Activated T-helper 1 cell treated with anti-CD3 and anti-CD28 coated beads, Interleukin-12 subunit alpha, Interleukin-12 subunit beta, Interleukin-2, Interleukin-4 antibody, amounts not matched to agents 30 ng/mL and 10 ng/mL and 1 ng/mL, durations not matched to agents 14 hours and 24 hours and 36 hours (primary cell): ENCODE data around the gene EMID1. TPM values are rescaled to one million over a fixed set of nuclear protein-coding genes. Genes with fewer than 3 reads are reported as not detected.

Experiments used
- DNase-seq: peaks from one replicate; pipeline ENCODE4 v3.0.0; 2021; ENCODE audit warnings: low spot score
- H3K27ac Mint-ChIP-seq: one replicate; pipeline ENCODE4 v1.8.0; 2021; ENCODE audit warnings: mild to moderate bottlenecking, mixed read lengths
- H3K27me3 Mint-ChIP-seq: one replicate; pipeline ENCODE4 v1.8.0; 2022; ENCODE audit warnings: mild to moderate bottlenecking, moderate library complexity, mixed read lengths; ENCODE audit not compliant: insufficient read depth
- H3K36me3 Mint-ChIP-seq: one replicate; pipeline ENCODE4 v1.8.0; 2021; ENCODE audit warnings: low read depth, mixed read lengths
- H3K4me1 Mint-ChIP-seq: one replicate; pipeline ENCODE4 v1.8.0; 2021; ENCODE audit warnings: low read depth, mixed read lengths
- H3K4me3 Mint-ChIP-seq: one replicate; pipeline ENCODE4 v1.8.0; 2021; ENCODE audit warnings: mild to moderate bottlenecking, moderate library complexity, mixed read lengths
- H3K9me3 Mint-ChIP-seq: one replicate; pipeline ENCODE4 v1.8.0; 2021; ENCODE audit warnings: mixed read lengths
- intact Hi-C: fragments of 100-400 bp; cut with micrococcal nuclease; formaldehyde crosslinking; loops from one replicate; pipeline ENCODE4 v1.15.1; 2024
- total RNA-seq: library from RNA; stranded (reverse); gene quantifications from 2 replicates; pipeline ENCODE4 v1.2.3, GENCODE V29; 2022

Gene EMID1
- total RNA-seq = not detected in 2 replicates

DNA sequence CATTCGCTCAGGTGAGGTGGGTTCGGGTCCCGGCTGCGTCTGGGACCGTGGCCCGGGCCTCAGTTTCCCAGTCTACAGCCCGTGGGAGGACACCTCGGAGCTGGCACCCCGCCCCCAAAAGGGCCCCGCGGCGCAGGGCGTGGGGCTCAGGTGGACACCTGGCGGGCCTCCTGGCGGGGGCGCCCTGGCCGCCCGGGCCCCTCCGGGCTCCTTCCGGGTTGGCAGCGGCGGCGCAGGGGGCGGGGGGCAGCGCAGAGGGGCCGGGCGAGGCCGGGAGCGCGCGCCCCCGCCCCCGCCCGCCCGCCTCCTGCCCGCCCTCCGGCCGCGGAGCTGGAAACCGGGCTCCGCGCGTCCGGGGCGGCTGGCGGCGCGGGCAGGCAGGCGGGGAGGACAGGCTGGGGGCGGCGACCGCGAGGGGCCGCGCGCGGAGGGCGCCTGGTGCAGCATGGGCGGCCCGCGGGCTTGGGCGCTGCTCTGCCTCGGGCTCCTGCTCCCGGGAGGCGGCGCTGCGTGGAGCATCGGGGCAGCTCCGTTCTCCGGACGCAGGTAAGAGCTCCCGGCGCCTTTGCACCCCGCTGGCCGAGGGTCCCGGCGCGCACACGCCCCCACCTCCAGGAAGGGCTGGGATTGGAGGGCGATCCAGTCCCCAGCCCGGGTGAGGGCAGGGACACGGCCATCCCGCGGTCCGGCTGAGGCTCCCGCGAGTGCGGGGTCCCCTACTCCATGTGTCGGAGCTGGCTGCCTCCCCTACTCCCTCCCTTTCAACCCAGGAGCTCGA is at the start of gene EMID1:
EMID1 (plus strand) TSS at position 303 of the 778 bp plus-strand sequence; CDS start at position 446, 143 bp downstream.
- no peak for DNase-seq
- Mint-ChIP-seq H3K27ac (no peak within 1 kb of the TSS), H3K4me3 (peak within 1 kb of the TSS; percentile 47)

DNA sequence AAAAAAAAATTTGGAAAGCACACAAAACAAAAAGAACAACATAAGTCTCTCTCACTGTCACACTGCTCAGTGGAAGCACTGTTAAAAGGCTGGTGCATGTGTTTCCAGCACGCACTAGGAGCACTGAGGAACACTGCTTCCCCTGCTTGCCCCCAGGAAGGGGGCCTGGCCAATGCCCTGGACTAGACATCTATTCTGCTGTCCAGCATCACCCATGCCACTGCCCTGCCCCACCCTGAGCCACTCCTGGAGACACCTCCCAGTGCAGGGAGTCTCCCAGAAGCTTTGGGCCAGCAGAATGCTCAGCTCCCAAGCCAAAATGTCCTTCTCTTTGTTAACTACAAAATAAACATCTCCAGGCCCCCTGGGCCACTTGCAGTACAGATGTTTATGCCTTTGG is 49.7 kb upstream of the EMID1 start:
- H3K4me1 Mint-ChIP-seq = peaks cover 8% of the 10 kb centered on the region
- H3K4me3 Mint-ChIP-seq = no peak overlapping the region
- no peak overlapping the region for H3K27ac Mint-ChIP-seq
- intact Hi-C loops = loop anchor here (2.0 kb wide), 1 partner anchor 299 kb away; no protein-coding TSS in a partner anchor
- peaks cover 27% of the 10 kb centered on the region for H3K27me3 Mint-ChIP-seq
- DNase-seq = no peak
- no peaks in the 10 kb centered on the region for H3K36me3 Mint-ChIP-seq
- no peaks in the 10 kb centered on the region for H3K9me3 Mint-ChIP-seq

More for the DNA sequence above, at the start of gene EMID1:
- Mint-ChIP-seq H3K27me3 (peaks cover 42% of the 10 kb centered on the region), H3K9me3 (no peaks in the 10 kb centered on the region), H3K36me3 (no peaks in the 10 kb centered on the region), H3K4me1 (peaks cover 19% of the 10 kb centered on the region)
- intact Hi-C loops = no loop called here

DNA sequence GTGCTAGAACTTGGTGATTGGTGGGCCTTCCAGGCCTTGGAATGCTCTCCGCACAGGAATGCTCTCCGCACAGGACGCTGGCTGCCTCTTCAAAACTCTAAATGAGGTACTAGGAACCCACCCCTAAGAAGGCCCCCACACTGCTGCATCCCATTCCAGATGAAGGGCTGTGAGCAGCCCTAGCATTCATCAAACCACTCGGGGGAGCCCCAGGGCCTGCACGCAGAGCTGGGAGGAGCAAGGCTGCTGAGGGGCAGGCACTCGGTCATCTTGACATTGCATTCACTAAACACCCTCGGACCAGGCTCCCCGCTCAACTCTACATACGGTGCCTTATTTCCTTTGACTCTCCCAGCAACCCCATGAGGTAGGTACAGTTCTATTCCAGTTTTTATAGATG is 49.2 kb upstream of the EMID1 start:
- Mint-ChIP-seq H3K9me3 (no peaks in the 10 kb centered on the region), H3K27ac (no peak overlapping the region), H3K4me1 (peaks cover 8% of the 10 kb centered on the region), H3K4me3 (no peak overlapping the region), H3K27me3 (peaks cover 31% of the 10 kb centered on the region), H3K36me3 (no peaks in the 10 kb centered on the region)
- no peak for DNase-seq
- intact Hi-C loops = no loop called here

DNA sequence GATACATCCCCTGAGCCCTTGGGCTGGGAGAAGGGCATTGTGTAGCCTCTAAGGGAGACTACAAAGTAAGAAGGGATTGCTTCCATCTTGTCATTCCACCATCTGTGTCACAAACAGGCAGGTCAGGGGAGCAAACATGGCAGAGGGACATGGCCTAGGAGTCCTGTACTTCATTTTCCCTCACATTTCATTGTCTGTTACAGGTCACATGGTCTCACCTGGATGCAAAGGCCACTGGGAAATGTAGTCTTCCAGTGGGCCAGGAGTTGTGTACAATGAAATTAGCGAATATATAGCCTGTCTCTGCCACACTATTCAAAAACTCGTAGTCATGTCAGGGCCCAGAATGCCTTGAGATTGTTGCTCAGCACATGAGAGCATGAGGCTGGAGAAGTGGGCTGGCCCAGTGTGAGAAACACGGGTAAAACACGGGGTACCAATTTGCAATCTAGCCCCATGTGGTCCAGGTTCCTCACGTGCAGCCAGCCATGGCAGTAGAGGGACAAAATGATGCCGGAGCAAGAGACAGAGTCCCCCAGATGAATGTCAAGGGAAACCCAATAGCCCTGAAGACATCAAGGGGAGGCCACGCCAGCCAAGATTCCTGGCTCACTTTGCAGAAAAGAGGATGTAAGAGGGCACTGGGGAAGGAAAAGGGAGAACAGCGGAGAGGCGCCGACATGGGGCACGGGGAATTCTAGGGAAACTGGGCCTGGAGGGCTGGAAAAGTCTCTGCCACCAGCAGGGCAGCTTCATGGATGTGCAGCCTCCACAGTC is 47.7 kb upstream of the EMID1 start:
- intact Hi-C loops = no loop called here
- Mint-ChIP-seq H3K27me3 (peaks cover 30% of the 10 kb centered on the region), H3K4me1 (peaks cover 8% of the 10 kb centered on the region)

DNA sequence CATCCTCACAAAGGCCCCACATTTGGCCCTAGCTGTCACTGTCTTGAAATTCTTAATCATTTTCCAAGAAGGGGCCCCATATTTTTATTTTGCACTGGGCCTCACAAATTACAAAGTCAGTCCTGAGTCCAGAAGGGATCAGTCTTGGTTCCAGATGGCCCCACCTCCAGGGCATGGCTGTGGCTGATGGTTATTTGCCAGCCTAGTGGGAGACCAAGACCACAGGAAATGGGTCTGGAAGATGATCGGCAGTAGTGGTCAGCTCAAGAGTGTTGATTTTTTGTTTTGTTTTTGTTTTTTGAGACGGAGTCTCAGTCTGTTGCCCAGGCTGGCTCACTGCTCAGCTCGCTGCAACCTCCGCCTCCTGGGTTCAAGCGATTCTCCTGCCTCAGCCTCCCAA is 47.1 kb upstream of the EMID1 start:
- Mint-ChIP-seq H3K4me3 (no peak overlapping the region), H3K36me3 (no peaks in the 10 kb centered on the region), H3K9me3 (no peaks in the 10 kb centered on the region), H3K4me1 (peaks cover 8% of the 10 kb centered on the region), H3K27me3 (peaks cover 27% of the 10 kb centered on the region), H3K27ac (no peak overlapping the region)
- DNase-seq = no peak
- intact Hi-C loops = no loop called here

More for the DNA sequence above, 47.7 kb upstream of the EMID1 start:
- no peak for DNase-seq
- Mint-ChIP-seq H3K36me3 (no peaks in the 10 kb centered on the region), H3K9me3 (no peaks in the 10 kb centered on the region), H3K27ac (no peak overlapping the region), H3K4me3 (no peak overlapping the region)

DNA sequence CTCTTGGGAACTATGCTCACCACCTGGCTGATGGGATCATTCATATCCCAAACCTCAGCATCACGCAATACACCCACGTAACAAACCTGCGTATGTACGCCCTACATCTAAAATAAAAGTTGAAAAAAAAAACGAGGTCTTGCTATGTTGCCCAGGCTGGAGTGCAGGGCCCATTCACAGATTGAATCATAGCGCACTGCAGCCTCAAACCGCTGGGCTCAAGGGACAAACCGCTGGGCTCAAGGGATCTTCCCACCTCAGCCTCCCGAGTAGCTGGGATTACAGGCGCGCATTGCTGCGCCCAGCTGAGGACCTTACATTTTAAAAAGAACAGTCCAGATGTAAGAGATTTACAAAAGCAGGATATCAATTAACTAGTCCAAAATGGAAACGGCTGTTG is 41.9 kb upstream of the EMID1 start:
- intact Hi-C loops = no loop called here
- no peak for DNase-seq
- H3K9me3 Mint-ChIP-seq = no peaks in the 10 kb centered on the region
- no peak overlapping the region for H3K4me3 Mint-ChIP-seq
- H3K27me3 Mint-ChIP-seq = peaks cover 36% of the 10 kb centered on the region
- peaks cover 22% of the 10 kb centered on the region for H3K4me1 Mint-ChIP-seq
- H3K27ac Mint-ChIP-seq = no peak overlapping the region
- no peaks in the 10 kb centered on the region for H3K36me3 Mint-ChIP-seq

DNA sequence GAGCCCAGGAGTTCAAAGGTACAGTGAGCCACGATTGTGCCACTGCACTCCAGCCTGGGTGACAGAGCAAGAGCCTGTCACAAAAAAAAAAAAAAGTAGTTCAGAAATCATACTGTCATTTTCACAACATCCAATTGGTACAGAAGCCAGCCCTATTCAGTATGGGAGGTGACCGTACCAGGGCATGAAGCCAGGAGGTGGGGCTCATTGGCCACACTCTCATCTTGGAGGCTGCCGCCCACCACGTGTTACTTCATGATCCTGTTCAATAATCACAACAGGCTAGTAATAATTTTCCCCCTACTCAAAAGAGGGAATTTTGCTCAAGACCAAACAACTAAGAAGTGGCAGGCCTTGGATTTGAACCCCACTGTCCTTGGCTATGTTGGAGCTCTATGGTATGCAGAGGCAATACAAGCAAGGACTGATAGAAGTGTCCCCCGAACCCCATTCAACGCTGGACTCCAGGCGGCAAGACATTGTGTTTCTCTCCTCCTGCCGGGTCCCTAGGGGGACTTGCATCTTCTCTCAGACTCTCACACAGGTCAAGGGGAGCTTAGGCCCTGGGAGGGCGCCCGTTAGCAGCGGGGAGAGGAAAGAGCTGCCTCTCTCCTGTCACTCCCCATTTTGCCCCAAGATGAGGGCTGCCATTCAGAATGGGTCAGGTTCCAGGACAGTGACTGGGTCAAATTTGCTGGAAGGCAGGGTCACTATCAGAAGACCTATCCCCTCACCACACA is 40.2 kb upstream of the EMID1 start:
- H3K4me3 Mint-ChIP-seq = no peak overlapping the region
- H3K4me1 Mint-ChIP-seq = peaks cover 24% of the 10 kb centered on the region
- intact Hi-C loops = loop anchor here (2.0 kb wide), 3 partner anchors 37 to 493 kb away; no protein-coding TSS in a partner anchor
- no peak for DNase-seq
- no peak overlapping the region for H3K27ac Mint-ChIP-seq
- H3K27me3 Mint-ChIP-seq = peaks cover 49% of the 10 kb centered on the region
- H3K36me3 Mint-ChIP-seq = no peaks in the 10 kb centered on the region
- H3K9me3 Mint-ChIP-seq = no peaks in the 10 kb centered on the region

DNA sequence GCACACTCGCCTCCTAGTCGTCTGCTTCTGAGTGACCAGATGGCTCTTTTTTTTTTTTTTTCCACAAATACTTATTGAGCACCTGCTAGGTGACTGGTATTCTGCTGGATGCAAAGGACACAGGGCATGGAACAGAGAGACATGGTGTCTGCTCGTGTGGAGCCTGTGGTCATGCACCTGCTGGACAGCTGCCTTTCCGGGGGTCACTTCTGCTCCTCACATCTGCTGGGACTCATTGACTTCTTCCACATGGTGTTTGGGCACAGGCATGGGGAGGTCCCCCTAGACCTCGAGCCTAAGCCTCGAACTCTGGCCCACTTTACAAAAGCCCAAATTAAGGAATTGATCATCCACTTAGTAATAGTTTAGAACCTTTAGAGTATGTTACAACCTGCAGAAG is 39.5 kb upstream of the EMID1 start:
- H3K9me3 Mint-ChIP-seq = no peaks in the 10 kb centered on the region
- no peaks in the 10 kb centered on the region for H3K36me3 Mint-ChIP-seq
- no peak overlapping the region for H3K4me3 Mint-ChIP-seq
- intact Hi-C loops = loop anchor here (2.0 kb wide), 3 partner anchors 37 to 493 kb away; no protein-coding TSS in a partner anchor
- DNase-seq = no peak
- peaks cover 44% of the 10 kb centered on the region for H3K27me3 Mint-ChIP-seq
- no peak overlapping the region for H3K27ac Mint-ChIP-seq
- peaks cover 24% of the 10 kb centered on the region for H3K4me1 Mint-ChIP-seq

DNA sequence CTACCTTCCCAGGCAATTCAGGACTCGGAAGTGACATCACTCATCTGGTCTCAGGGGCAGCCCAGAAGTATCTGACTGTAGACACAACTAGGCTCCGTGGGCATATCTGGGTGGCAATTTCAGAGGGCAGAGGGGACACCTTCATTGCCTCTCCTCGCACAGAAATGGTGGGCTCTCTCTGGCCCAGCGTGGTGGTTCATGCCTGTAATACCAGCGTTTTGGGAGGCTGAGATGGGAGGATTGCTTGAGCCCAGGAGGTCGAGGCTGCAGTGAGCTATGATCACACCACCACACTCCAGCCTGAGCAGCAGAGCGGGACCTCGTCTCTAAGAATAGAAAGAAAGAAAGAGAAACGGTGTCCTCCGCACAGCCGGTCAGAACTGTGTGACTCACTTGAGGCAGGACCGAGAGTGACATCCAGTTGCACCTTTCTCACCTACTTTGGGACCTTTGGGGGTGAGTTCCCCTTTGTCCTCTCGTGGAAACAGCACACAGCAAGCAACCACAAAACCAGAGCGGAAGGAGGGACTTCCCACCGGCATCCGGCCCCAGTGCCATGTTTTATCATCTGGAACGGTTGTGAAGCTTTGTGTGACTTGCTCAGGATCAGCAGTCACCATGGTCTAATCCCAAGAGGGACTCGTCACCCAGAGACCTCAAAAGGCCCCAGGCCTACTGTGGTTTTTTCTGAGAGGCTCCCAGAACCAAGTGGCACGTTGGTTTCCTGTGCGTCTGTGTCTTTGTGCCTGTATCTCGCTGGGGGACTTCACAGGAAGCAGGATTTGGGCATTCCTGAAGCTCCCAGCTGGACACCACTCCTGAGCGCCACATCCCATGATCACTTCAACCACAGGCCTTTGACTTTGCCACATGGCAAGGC is 38.4 kb upstream of the EMID1 start:
- H3K9me3 Mint-ChIP-seq = no peaks in the 10 kb centered on the region
- peak overlapping the region; percentile 69 for H3K27ac Mint-ChIP-seq
- peak overlapping the region; percentile 53 for H3K4me3 Mint-ChIP-seq
- no peaks in the 10 kb centered on the region for H3K36me3 Mint-ChIP-seq
- peaks cover 24% of the 10 kb centered on the region for H3K4me1 Mint-ChIP-seq
- intact Hi-C loops = loop anchor here (2.0 kb wide), 3 partner anchors 36 to 494 kb away; no protein-coding TSS in a partner anchor
- peak; percentile 59 for DNase-seq
- peaks cover 38% of the 10 kb centered on the region for H3K27me3 Mint-ChIP-seq

DNA sequence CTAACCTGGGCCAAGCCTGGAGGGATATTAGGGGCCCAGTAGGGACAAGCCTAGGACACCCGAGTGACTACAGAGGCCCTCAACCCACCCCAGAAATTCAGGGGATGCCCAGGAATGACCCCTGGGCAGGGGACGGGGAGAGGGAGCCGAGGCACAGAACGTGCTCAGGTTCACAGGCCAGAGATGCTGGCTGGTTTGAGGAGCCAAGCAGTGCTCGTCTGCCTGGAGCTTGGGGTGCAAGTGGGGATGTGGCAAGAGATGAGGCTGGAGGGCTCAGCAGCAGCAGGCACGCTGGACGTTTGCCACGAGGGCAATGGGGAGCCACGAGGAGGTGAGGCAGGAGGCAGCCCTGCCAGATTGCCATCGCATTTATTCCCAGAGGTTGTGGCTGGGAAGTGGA is 34.0 kb upstream of the EMID1 start:
- Mint-ChIP-seq H3K9me3 (peaks cover 20% of the 10 kb centered on the region), H3K27ac (no peak overlapping the region), H3K27me3 (peaks cover 32% of the 10 kb centered on the region), H3K36me3 (no peaks in the 10 kb centered on the region), H3K4me1 (peaks cover 18% of the 10 kb centered on the region), H3K4me3 (no peak overlapping the region)
- intact Hi-C loops = no loop called here
- DNase-seq = no peak

DNA sequence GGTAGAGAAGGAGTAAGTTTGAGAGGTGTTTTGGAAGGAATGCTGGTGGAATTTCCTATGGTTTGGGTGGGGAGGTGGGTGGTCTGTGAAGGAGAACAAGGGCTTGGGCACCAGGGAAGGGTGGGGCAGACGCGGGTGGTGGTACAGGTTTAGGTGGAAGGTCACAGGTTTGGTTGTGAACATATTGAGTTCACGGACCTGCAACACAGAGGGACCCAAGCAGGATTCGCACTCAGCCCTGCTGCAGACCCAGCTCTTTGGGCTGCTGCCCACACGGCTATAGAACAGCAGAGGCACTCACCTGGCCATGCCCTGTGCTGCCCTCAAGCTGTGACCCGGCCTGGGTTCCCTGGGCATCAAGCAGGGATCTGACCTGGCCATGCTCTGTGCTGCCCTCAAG is 33.5 kb upstream of the EMID1 start:
- intact Hi-C loops = no loop called here
- peaks cover 20% of the 10 kb centered on the region for H3K9me3 Mint-ChIP-seq
- DNase-seq = no peak
- peaks cover 32% of the 10 kb centered on the region for H3K27me3 Mint-ChIP-seq
- H3K4me1 Mint-ChIP-seq = peaks cover 14% of the 10 kb centered on the region
- no peaks in the 10 kb centered on the region for H3K36me3 Mint-ChIP-seq
- H3K27ac Mint-ChIP-seq = no peak overlapping the region
- H3K4me3 Mint-ChIP-seq = no peak overlapping the region

DNA sequence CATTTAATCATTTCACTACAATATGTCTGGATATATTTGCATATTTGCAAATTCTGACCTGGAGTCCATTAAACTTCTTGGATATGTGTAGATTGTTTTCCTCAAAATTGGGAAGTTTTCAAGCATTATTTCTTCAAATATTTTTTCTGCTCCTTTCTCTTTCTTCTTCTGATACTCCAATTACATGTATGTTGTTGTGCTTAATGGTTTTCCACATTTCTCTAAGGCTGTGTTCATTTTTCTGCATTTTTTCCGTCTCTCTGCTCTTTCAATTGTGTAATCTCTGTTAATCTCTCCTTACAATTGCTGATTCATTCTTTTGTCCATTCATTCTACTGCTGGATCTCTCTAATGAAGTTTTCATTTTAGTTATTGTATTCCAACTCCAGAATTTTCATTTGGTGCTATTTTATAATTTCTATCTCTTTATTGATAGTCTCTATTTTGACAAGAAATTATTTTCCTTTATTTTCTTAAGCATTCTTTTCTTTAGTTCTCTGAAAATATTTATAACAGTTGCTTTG is 30.3 kb upstream of the EMID1 start:
- no peak for DNase-seq
- Mint-ChIP-seq H3K36me3 (no peaks in the 10 kb centered on the region), H3K9me3 (peaks cover 20% of the 10 kb centered on the region), H3K4me1 (no peaks in the 10 kb centered on the region), H3K27me3 (peaks cover 12% of the 10 kb centered on the region), H3K4me3 (no peak overlapping the region), H3K27ac (no peak overlapping the region)
- intact Hi-C loops = no loop called here
